B cell (primary cell): Measurements from ENCODE around the gene DNAJC16. TPM values are rescaled to one million over a fixed set of nuclear protein-coding genes. Genes with fewer than 3 reads are reported as not detected.

Experiments used
- ATAC-seq: fragments of 200-7000 bp; cut with Tn5 transposase; one replicate; pipeline ENCODE4 v1.10.0; 2021; ENCODE audit warnings: low read depth, mild to moderate bottlenecking, moderate number of reproducible peaks, moderate library complexity
- CTCF ChIA-PET: fragments of 350-600 bp; sonication (Branson Sonifier 250); formaldehyde crosslinking; loops from one replicate; lab custom pipeline; 2021; ENCODE audit warnings: antibody characterized with exemption, inconsistent platforms; lab: Charles Lee
- POLR2A ChIA-PET: fragments of 350-600 bp; sonication (Branson Sonifier 250); formaldehyde crosslinking; loops from one replicate; lab custom pipeline; 2021; ENCODE audit warnings: antibody characterized with exemption; lab: Charles Lee
- DNase-seq: peaks from one replicate; pipeline ENCODE4 v3.0.0; 2013
- H2AFZ ChIP-seq: 2 replicates; pipeline ENCODE4 v1.6.1; 2012; ENCODE audit warnings: mild to moderate bottlenecking, low read depth, low read length; ENCODE audit not compliant: insufficient read depth, poor library complexity, severe bottlenecking
- H3K27ac ChIP-seq, 2 donors: 1 replicate in 1 of 2; 2 replicates in 1 of 2; pipeline ENCODE4 v1.5.1; 2012 to 2013; ENCODE audit warnings: low read length in 2 of 2, mild to moderate bottlenecking in 2 of 2, moderate library complexity in 1 of 2
- H3K27me3 ChIP-seq, 4 experiments: fragments of 200-600 bp in 1 of 4; sonication (generic) in 1 of 4; replicated peaks in 1 of 4; 1 replicate in 2 of 4; 2 replicates in 2 of 4; pipeline versions ENCODE4 v1.6.1 to v1.7.0; 2013 to 2016; ENCODE audit warnings: low read length in 3 of 4, mild to moderate bottlenecking in 2 of 4, mixed read lengths in 1 of 4, moderate library complexity in 1 of 4; ENCODE audit not compliant: insufficient read depth in 4 of 4, control insufficient read depth in 3 of 4; ENCODE audit errors: control extremely low read depth in 1 of 4
- H3K36me3 ChIP-seq, 2 experiments: replicated peaks in 1 of 2; 1 replicate in 1 of 2; 2 replicates in 1 of 2; pipeline versions ENCODE4 v1.6.1 to v1.7.1; 2013; ENCODE audit warnings: low read length in 1 of 2; ENCODE audit not compliant: insufficient read depth in 2 of 2, control insufficient read depth in 1 of 2; ENCODE audit errors: control extremely low read depth in 1 of 2, extremely low read depth in 1 of 2
- H3K4me1 ChIP-seq, 2 donors: fragments of 200-600 bp in 1 of 2; sonication (generic) in 1 of 2; 1 replicate in 1 of 2; 2 replicates in 1 of 2; pipeline versions ENCODE4 v1.5.1 to v1.6.1; 2013 to 2017; ENCODE audit warnings: low read length in 2 of 2; ENCODE audit not compliant: control insufficient read depth in 2 of 2, insufficient read depth in 2 of 2
- H3K4me2 ChIP-seq: replicated peaks from 2 replicates; pipeline ENCODE3; 2012; ENCODE audit warnings: mild to moderate bottlenecking, low read depth, low read length; ENCODE audit not compliant: poor library complexity, severe bottlenecking
- H3K4me3 ChIP-seq, 5 experiments: fragments of 200-600 bp in 1 of 5; sonication (generic) in 1 of 5; 1 replicate in 3 of 5; 2 replicates in 2 of 5; pipeline versions ENCODE4 v1.5.1 to v1.7.0; 2011 to 2016; ENCODE audit warnings: low read length in 4 of 5, mild to moderate bottlenecking in 4 of 5, low read depth in 2 of 5, control low read depth in 1 of 5, moderate library complexity in 1 of 5; ENCODE audit not compliant: insufficient read depth in 1 of 5; ENCODE audit errors: control extremely low read depth in 1 of 5, extremely low read depth in 1 of 5
- H3K79me2 ChIP-seq: fragments of 200-600 bp; sonication (generic); one replicate; pipeline ENCODE4 v1.6.0; 2016; ENCODE audit warnings: low read length; ENCODE audit not compliant: control insufficient read depth, insufficient read depth
- H3K9ac ChIP-seq: fragments of 200-600 bp; sonication (generic); 2 replicates; pipeline ENCODE4 v1.6.1; 2017; ENCODE audit warnings: mild to moderate bottlenecking, low read length, moderate library complexity
- H3K9me3 ChIP-seq, 3 donors: one replicate each; pipeline versions ENCODE4 v1.6.1 to v1.7.1; 2013; ENCODE audit warnings: low read length in 2 of 3; ENCODE audit not compliant: control insufficient read depth in 2 of 3, insufficient read depth in 1 of 3; ENCODE audit errors: control extremely low read depth in 1 of 3
- H4K20me1 ChIP-seq: 2 replicates; pipeline ENCODE4 v1.6.0; 2012; ENCODE audit warnings: mild to moderate bottlenecking, low read length; ENCODE audit not compliant: insufficient read depth, control insufficient read depth, poor library complexity, severe bottlenecking
- H3K27ac Mint-ChIP-seq: one replicate; pipeline ENCODE4 v1.8.0; 2021; ENCODE audit warnings: mixed read lengths
- H3K27me3 Mint-ChIP-seq: one replicate; pipeline ENCODE4 v1.8.0; 2021; ENCODE audit warnings: mixed read lengths
- H3K4me1 Mint-ChIP-seq: one replicate; pipeline ENCODE4 v1.8.0; 2021; ENCODE audit warnings: mixed read lengths
- H3K4me3 Mint-ChIP-seq: one replicate; pipeline ENCODE4 v1.8.0; 2021; ENCODE audit warnings: mixed read lengths
- H3K9me3 Mint-ChIP-seq: one replicate; pipeline ENCODE4 v1.8.0; 2022; ENCODE audit warnings: mixed read lengths; ENCODE audit not compliant: insufficient read depth
- EZH2 ChIP-seq: IDR thresholded peaks from 2 replicates; pipeline ENCODE4 v1.6.1; 2012; ENCODE audit warnings: borderline replicate concordance, low read depth, mild to moderate bottlenecking, moderate library complexity, low read length; ENCODE audit not compliant: insufficient read depth, poor library complexity, severe bottlenecking
- WGBS: methylation state at CpG from one replicate; pipeline ENCODE4 v1.1.5; 2013; ENCODE audit warnings: missing lambda C conversion rate; ENCODE audit not compliant: insufficient coverage; 5-methylcytosine and 5-hydroxymethylcytosine counted together
- intact Hi-C: fragments of 100-400 bp; cut with micrococcal nuclease; formaldehyde crosslinking; loops from one replicate; pipeline ENCODE4 v1.10.0; 2022
- polyA plus RNA-seq: library from polyadenylated mRNA; depleted of rRNA; stranded (reverse); fragments of >200 nt; gene quantifications from 2 replicates; pipeline ENCODE4 v1.2.3, GENCODE V29; 2012
- total RNA-seq, 2 donors: library from RNA; stranded (reverse); fragments of 120-200 nt in 1 of 2; gene quantifications; 1 replicate in 1 of 2; 2 replicates in 1 of 2; pipeline versions ENCODE4 v1.2.3 to v1.2.4, GENCODE V29; 2013 to 2022
- TF ChIP-seq, protein P1 (sequence below): fragments of 200-600 bp; IDR thresholded peaks from one replicate; pipeline ENCODE4 v1.8.0; 2022; ENCODE audit warnings: antibody characterized with exemption, mild to moderate bottlenecking

DNAJC16 gene
- total and polyA plus RNA-seq, 2 donors (not counting 1 experiment from before 2014, with no cell fraction given), result 16.9 to 47.1 TPM

GRCh38 chr1:15610167-15610566, 83.5 kb downstream of the DNAJC16 start:
- Histone ChIP-seq H3K36me3 (no peaks in the 10 kb centered on the region), H3K4me2 (no peak overlapping the region), H3K27me3 (no peaks in the 10 kb centered on the region), H4K20me1 (no peaks in the 10 kb centered on the region), H3K4me1 (no peaks in the 10 kb centered on the region), H2AFZ (no peak overlapping the region), H3K27ac (no peak overlapping the region), H3K79me2 (no peaks in the 10 kb centered on the region), H3K9me3 (no peaks in the 10 kb centered on the region), H3K9ac (no peak overlapping the region), H3K4me3 (no peak overlapping the region)
- intact Hi-C loops, result no loop called here
- no peak overlapping the region for H3K4me3 Mint-ChIP-seq
- no peak for DNase-seq
- ATAC-seq, result no peak
- POLR2A ChIA-PET, result interaction anchor here (0.5 kb wide), 1 partner anchor 10 kb away, joined by 3 read pairs; no protein-coding TSS in a partner anchor
- CTCF ChIA-PET, result no interaction called here
- TF ChIP-seq, protein P1, sequence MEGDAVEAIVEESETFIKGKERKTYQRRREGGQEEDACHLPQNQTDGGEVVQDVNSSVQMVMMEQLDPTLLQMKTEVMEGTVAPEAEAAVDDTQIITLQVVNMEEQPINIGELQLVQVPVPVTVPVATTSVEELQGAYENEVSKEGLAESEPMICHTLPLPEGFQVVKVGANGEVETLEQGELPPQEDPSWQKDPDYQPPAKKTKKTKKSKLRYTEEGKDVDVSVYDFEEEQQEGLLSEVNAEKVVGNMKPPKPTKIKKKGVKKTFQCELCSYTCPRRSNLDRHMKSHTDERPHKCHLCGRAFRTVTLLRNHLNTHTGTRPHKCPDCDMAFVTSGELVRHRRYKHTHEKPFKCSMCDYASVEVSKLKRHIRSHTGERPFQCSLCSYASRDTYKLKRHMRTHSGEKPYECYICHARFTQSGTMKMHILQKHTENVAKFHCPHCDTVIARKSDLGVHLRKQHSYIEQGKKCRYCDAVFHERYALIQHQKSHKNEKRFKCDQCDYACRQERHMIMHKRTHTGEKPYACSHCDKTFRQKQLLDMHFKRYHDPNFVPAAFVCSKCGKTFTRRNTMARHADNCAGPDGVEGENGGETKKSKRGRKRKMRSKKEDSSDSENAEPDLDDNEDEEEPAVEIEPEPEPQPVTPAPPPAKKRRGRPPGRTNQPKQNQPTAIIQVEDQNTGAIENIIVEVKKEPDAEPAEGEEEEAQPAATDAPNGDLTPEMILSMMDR, result no peak
- no peak for TF ChIP-seq EZH2
- no peak overlapping the region for H3K27ac Mint-ChIP-seq
- no peaks in the 10 kb centered on the region for H3K27me3 Mint-ChIP-seq
- H3K4me1 Mint-ChIP-seq, result no peaks in the 10 kb centered on the region
- H3K9me3 Mint-ChIP-seq, result no peaks in the 10 kb centered on the region
- WGBS, result 40% methylated on average over 1 of the region's 4 CpGs

DNA sequence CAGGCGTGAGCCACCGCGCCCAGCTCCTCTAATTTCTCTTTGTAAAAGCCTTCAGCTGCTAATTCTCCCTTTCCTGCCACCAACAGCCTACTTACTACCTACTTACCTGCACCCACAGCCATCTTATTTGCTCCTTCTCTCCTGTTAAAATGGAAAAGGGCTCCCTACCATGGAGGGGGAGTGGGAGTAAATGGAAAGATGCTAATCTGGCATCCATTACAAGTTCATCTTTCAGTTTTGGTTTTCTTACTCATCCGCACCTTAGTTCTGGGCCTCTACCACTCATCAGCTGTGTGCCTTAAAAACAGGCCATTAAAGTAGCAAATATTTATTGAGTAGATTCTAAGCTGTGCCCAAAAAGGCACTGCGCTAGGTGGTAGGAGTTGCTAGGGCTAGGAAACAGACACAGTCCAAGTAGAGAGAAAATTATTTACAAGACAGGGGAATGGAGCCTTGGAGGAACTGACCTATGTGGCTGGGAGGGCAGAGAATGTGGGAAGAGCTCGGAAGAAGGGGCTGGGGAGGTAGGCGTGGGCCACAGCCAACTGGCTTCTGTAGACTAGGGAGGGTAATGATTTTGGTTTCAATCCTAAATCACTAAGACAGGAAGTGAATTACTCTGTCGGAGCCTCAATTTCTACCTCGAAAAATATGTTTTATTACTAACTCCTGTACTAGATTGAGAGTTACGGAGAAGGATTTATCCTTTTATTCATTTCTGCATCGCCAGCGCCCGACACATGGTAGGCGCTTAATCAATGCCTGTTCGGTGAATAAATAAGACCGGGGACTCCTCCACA, 89.9 kb downstream of the DNAJC16 start:
- peak overlapping the region; percentile 91 for H3K4me3 Mint-ChIP-seq
- peaks cover 8% of the 10 kb centered on the region for H4K20me1 ChIP-seq
- peaks cover 33% of the 10 kb centered on the region for H3K79me2 ChIP-seq
- peaks cover 26 to 32% of the 10 kb centered on the region in 2 donors for H3K4me1 ChIP-seq
- ChIA-PET POLR2A (interaction anchor here (0.5 to 1.9 kb wide), 3 partner anchors 13 to 25 kb away, joined by 3 to 16 read pairs (median 8); no protein-coding TSS in a partner anchor), CTCF (interaction anchor here (1.0 to 1.2 kb wide), 4 partner anchors 13 to 65 kb away, joined by 3 to 8 read pairs (median 4); no protein-coding TSS in a partner anchor)
- H3K27ac ChIP-seq, result peak overlapping the region; percentile 58 to 88
- H3K4me1 Mint-ChIP-seq, result peaks cover 32% of the 10 kb centered on the region
- H3K27me3 ChIP-seq, result no peaks in the 10 kb centered on the region
- peak overlapping the region; percentile 78 for H3K9ac ChIP-seq
- H3K4me2 ChIP-seq, result peak overlapping the region; percentile 85
- no peaks in the 10 kb centered on the region for H3K9me3 Mint-ChIP-seq
- peak overlapping the region; percentile 83 for H3K27ac Mint-ChIP-seq
- 17% methylated on average over 9 of the region's 16 CpGs for WGBS
- peak overlapping the region; percentile 94 for H2AFZ ChIP-seq
- intact Hi-C loops, result loop anchor here (1.0 to 2.0 kb wide), 5 partner anchors 13 to 218 kb away; partner anchors contain the start of genes DNAJC16 and PLEKHM2
- ATAC-seq (peak; percentile 2), DNase-seq (peak; percentile 22)
- H3K9me3 ChIP-seq, result no peaks in the 10 kb centered on the region
- TF ChIP-seq EZH2, result no peak
- TF ChIP-seq, protein P1, result no peak
- H3K4me3 ChIP-seq, result peak overlapping the region; percentile 82 to 98 (median 90)
- H3K36me3 ChIP-seq, result no peaks in the 10 kb centered on the region
- no peaks in the 10 kb centered on the region for H3K27me3 Mint-ChIP-seq
